KMS-11 (cell line): ENCODE measurements around the gene RLF.
A peak's percentile ranks its signal among the peaks of the same experiment; 100 is the strongest.
"Not testable (repeated sequence)": the region's sequence is repeated elsewhere in the genome, so short reads cannot be mapped to it uniquely, and the experiment has no call there.

Source experiments
- H2AFZ ChIP-seq: fragments of 200-600 bp; sonication (generic); 2 replicates; pipeline ENCODE4 v1.6.1; 2016; ENCODE audit warnings: antibody characterized with exemption, mixed run types, low read depth
- H3K27ac ChIP-seq: fragments of 200-600 bp; sonication (generic); 2 replicates; pipeline ENCODE4 v1.6.1; 2016; ENCODE audit warnings: mild to moderate bottlenecking, mixed run types
- H3K27me3 ChIP-seq: fragments of 200-600 bp; sonication (generic); 2 replicates; pipeline ENCODE4 v1.6.1; 2017; ENCODE audit warnings: mild to moderate bottlenecking, low read depth, mixed run types, moderate library complexity; ENCODE audit not compliant: insufficient read depth
- H3K36me3 ChIP-seq: fragments of 200-600 bp; sonication (generic); 2 replicates; pipeline ENCODE4 v1.6.1; 2017; ENCODE audit warnings: mild to moderate bottlenecking, mixed run types; ENCODE audit not compliant: insufficient read depth
- H3K4me1 ChIP-seq: fragments of 200-600 bp; sonication (generic); 2 replicates; pipeline ENCODE4 v1.6.1; 2016; ENCODE audit warnings: mild to moderate bottlenecking, low read depth, mixed run types; ENCODE audit not compliant: poor library complexity, severe bottlenecking
- H3K4me2 ChIP-seq: fragments of 200-600 bp; sonication (generic); 2 replicates; pipeline ENCODE4 v1.7.0; 2016; ENCODE audit warnings: mild to moderate bottlenecking, mixed run types
- H3K4me3 ChIP-seq: fragments of 200-600 bp; sonication (generic); IDR thresholded peaks from 2 replicates; pipeline ENCODE4 v1.6.1; 2017; ENCODE audit warnings: low read depth, low read length, mixed read lengths; ENCODE audit not compliant: insufficient read depth
- H3K79me2 ChIP-seq: fragments of 200-600 bp; sonication (generic); 2 replicates; pipeline ENCODE4 v1.6.1; 2016; ENCODE audit warnings: low read depth, mixed run types; ENCODE audit not compliant: insufficient read depth
- H3K9ac ChIP-seq: fragments of 200-600 bp; sonication (generic); 2 replicates; pipeline ENCODE4 v1.6.1; 2016; ENCODE audit warnings: mild to moderate bottlenecking, mixed run types
- H4K20me1 ChIP-seq: fragments of 200-600 bp; sonication (generic); 2 replicates; pipeline ENCODE4 v1.6.1; 2016; ENCODE audit warnings: mild to moderate bottlenecking, mixed run types; ENCODE audit not compliant: insufficient read depth
- CTCF ChIP-seq: fragments of 200-600 bp; sonication (generic); conservative IDR thresholded peaks from 2 replicates; pipeline ENCODE4 v1.6.1; 2017; ENCODE audit warnings: low read depth, mild to moderate bottlenecking, antibody characterized with exemption, low read length, moderate library complexity, mixed read lengths

RLF gene

GRCh38 chr1:40183055-40183710 is 22.0 kb downstream of the RLF start:
- no peak overlapping the region for H3K9ac ChIP-seq
- H4K20me1 ChIP-seq: peaks cover 14% of the 10 kb centered on the region; the same call in 1 of the 2 replicates
- no peak overlapping the region for H3K27ac ChIP-seq
- H3K27me3 ChIP-seq: no peaks in the 10 kb centered on the region
- no peaks in the 10 kb centered on the region for H3K36me3 ChIP-seq
- H3K79me2 ChIP-seq: peaks cover 88% of the 10 kb centered on the region
- 0 out of 2 replicates have a peak overlapping the region, but pooled peaks have one; percentile 16 for H3K4me2 ChIP-seq
- H3K4me1 ChIP-seq: peaks cover 94% of the 10 kb centered on the region
- no peak overlapping the region for H2AFZ ChIP-seq
- H3K4me3 ChIP-seq: no peak overlapping the region
- TF ChIP-seq CTCF: peak; percentile 49

GRCh38 chr1:40184193-40184592 is 23.0 kb downstream of the RLF start:
- Histone ChIP-seq H3K27me3 (no peaks in the 10 kb centered on the region), H3K4me2 (no peak overlapping the region), H2AFZ (no peak overlapping the region), H3K27ac (no peak overlapping the region), H4K20me1 (peaks cover 13% of the 10 kb centered on the region; the same call in 1 of the 2 replicates), H3K4me1 (peaks cover 96% of the 10 kb centered on the region), H3K9ac (no peak overlapping the region), H3K4me3 (no peak overlapping the region), H3K36me3 (no peaks in the 10 kb centered on the region), H3K79me2 (peaks cover 86% of the 10 kb centered on the region)
- no peak for TF ChIP-seq CTCF

GRCh38 chr1:40185951-40186864 is 25.0 kb downstream of the RLF start:
- peak overlapping the region; percentile 76 for H3K4me2 ChIP-seq
- H2AFZ ChIP-seq: no peak overlapping the region
- peak overlapping the region; percentile 35; the same call in 1 of the 2 replicates for H3K9ac ChIP-seq
- H3K27ac ChIP-seq: peak overlapping the region; percentile 81
- H4K20me1 ChIP-seq: peaks cover 5% of the 10 kb centered on the region; the same call in 1 of the 2 replicates
- H3K27me3 ChIP-seq: no peaks in the 10 kb centered on the region
- no peaks in the 10 kb centered on the region for H3K36me3 ChIP-seq
- H3K4me3 ChIP-seq: no peak overlapping the region
- TF ChIP-seq CTCF: no peak
- H3K4me1 ChIP-seq: peaks cover 77% of the 10 kb centered on the region
- peaks cover 81% of the 10 kb centered on the region for H3K79me2 ChIP-seq

- no peaks in the 10 kb centered on the region for H3K36me3 ChIP-seq
- peaks cover 65% of the 10 kb centered on the region for H3K4me1 ChIP-seq
- H2AFZ ChIP-seq: no peak overlapping the region
- no peak overlapping the region for H3K9ac ChIP-seq
- H4K20me1 ChIP-seq: peaks cover 5% of the 10 kb centered on the region; the same call in 1 of the 2 replicates
- H3K4me2 ChIP-seq: peak overlapping the region; percentile 76; the same call in 1 of the 2 replicates
- no peaks in the 10 kb centered on the region for H3K27me3 ChIP-seq
- no peak for TF ChIP-seq CTCF
- H3K79me2 ChIP-seq: peaks cover 70% of the 10 kb centered on the region
- no peak overlapping the region for H3K4me3 ChIP-seq
- H3K27ac ChIP-seq: no peak overlapping the region; the same call in 1 of the 2 replicates
These were observed 26.2 kb downstream of the RLF start for GRCh38 chr1:40187399-40187798.

- not testable (repeated sequence) for H3K4me2 ChIP-seq, H3K4me3 ChIP-seq, H3K9ac ChIP-seq, H3K27ac ChIP-seq, H2AFZ ChIP-seq, H3K27me3 ChIP-seq, H3K36me3 ChIP-seq, H3K4me1 ChIP-seq, H4K20me1 ChIP-seq
- peaks cover 11% of the 10 kb centered on the region; the same call in 1 of the 2 replicates for H3K79me2 ChIP-seq
These were observed 33.5 kb downstream of the RLF start for GRCh38 chr1:40194639-40195038.
